GM19324 (cell line): ENCODE results near the gene ZNF423.
"Not testable (repeated sequence)": the region's sequence is repeated elsewhere in the genome, so short reads cannot be mapped to it uniquely, and the experiment has no call there.

Experiments used
- ATAC-seq: cut with Tn5 transposase; IDR thresholded peaks from one replicate; pipeline ENCODE4 v1.9.1; 2021; ENCODE audit warnings: mild to moderate bottlenecking, moderate library complexity; ENCODE audit not compliant: unreplicated experiment, low FRiP score

Gene ZNF423

DNA sequence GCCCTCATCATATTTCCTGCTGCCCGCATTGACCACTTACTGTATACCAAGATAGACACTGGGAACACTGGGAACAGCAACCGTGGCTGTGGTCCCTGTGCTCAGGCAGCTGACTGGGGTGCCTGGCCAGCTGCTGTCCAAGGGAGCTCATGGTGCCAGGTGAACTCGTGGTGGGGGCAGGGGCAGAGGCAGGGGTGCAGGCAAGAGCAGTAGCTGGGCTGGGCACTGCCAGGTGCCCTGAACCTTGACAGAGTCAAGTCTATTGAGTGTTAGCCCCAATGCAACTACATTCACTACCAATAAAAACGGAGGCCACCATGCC is 279.8 kb downstream of the ZNF423 start:
- no peak for ATAC-seq

DNA sequence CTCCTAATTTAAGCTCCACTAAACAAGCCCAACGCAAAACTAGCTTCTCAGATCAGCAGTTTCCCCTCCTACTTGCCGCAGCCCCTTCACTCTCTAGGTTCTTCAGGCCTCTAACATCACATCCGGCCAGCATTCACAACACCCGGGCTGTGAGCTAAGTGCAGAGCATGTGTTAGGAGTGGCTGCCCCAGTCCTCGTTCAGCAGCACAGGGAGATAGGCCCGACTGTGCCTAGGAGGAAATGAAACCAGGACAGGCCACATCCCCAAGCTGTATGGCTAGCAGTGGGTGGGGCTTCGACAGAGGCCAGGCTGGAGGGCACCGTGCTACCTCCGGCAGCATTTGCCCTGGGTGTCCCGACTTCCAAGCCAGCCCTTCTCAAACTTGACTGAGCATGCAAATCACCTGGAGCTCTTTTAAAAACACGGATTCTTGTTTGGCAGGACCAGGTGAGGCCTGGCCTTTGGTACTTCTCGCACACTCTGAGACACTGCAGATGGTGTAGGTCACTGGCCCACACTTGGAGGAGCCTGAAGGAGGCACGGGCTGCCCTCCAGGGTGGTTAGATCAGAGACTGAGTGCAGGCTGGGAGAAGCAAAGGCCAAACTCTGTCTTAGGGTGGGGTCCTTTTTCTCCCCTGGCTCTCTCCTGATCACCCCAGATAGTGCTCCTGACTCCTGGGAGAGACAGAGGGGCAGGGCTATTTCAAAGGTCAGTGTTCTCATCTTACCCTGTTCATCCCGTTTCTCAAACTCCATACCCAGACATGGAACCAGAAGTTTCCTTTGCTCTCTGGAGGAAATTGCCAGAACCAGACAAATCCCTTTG is 280.4 kb downstream of the ZNF423 start:
- ATAC-seq = peak; percentile 92

DNA sequence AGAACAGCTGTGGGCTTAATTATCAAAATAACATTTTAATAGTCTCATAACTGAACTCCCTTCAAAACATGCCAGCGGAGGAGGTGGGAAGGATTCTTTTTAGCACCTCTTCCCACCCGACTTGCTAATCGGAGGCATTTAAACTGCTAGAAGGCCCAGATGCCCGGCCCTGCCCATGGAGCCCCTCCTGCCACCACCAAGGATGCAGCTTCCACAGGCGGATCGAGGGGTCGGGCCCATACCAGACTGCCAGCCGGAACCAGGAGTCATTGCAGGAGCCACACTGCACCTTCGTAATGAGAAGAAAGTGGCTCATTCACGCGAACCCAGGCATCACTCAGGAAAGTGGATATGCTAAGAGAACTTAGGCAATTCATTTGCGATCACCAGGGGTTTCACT is 281.1 kb downstream of the ZNF423 start:
- ATAC-seq = no peak

DNA sequence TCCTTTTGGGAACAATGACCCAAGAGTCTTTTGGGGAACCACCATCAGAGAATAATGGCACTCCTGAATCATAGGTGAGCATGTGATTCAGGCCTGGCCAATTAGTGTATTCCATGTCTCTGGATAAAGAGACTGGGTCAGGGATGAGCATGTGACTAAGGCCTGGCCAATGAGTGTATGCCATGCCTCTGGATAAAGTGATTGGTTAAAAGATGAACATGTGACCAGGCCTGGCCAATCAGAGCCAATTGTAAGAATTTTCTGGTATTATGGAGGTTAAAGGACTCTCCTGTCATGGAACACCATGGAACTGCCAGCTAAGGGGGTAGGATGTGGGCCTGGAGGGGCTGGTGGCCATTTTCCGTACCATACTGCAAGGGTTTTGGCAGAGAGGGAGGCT is 288.0 kb downstream of the ZNF423 start:
- ATAC-seq = no peak

DNA sequence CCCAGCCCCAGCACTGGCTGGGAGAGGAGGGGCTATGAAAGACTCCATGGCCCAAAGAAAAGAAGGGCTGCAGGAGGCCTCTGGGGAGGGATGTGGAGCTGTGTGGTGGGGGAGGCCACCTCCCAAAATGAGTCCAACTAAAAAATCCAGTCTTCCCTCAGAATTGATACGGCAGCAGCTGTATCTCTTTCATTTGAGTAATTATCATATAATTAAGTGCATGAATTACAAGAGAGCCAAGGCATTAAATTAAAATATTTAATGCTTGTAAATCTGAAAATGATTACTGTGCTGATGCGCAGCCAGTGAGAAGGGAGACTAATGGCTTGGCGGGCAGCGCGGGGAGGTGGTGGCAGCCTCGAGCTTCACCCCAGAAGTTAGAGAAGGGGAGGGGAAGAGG is 289.5 kb downstream of the ZNF423 start:
- ATAC-seq = no peak

DNA sequence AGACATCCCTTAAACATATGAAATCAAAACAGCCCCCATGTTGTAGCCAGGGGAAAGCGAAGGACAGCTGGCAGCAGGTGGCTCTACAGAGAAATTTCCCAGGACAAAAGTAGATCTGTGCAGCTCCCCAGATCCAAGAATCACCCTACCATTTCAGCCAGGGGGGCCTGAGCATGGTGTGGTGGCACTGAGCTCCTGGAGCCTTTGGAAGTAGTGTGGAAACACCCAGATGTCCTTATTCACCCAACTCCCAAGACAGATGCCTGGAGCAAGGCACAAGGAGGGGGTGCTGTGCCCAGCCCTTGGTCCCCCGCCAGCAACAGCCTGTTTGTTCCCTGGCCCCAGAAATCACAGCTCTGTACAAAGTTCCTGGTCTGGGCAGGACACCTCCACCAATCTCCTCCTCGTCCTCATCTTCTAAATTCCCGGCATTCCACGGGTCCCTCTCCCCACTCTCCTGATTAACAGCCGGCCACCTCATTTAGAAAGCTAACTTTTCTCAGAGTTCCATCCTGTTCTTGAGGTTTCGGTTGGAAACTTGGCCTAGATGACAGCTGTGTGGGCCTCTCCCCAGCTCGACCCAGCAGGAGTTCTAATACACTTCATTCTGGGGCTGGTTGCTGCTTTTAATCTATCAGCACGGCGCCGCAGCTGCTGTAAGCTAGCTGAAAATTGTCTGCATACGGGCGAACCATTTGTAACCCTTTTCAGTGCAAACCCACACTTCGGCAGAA is 291.2 kb downstream of the ZNF423 start:
- ATAC-seq = no peak

DNA sequence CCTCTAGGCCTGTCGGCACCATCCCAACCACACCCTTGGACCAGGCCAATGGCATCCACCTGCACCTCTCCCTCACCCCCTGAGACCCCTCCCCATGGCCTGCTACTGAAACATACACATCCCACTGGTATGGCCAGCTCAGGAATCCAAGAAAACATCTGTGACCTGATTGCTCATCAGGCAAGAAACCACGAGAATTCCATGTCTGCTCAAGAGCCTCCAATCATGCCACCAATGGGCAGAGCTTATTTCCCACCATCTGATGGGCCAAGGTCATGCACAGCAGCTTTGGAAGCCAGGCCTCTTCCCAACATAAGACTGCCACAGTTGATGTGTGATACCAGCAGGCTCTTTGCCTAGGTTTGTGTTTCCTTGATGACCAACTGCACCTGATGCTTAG is 292.2 kb downstream of the ZNF423 start:
- no peak for ATAC-seq

DNA sequence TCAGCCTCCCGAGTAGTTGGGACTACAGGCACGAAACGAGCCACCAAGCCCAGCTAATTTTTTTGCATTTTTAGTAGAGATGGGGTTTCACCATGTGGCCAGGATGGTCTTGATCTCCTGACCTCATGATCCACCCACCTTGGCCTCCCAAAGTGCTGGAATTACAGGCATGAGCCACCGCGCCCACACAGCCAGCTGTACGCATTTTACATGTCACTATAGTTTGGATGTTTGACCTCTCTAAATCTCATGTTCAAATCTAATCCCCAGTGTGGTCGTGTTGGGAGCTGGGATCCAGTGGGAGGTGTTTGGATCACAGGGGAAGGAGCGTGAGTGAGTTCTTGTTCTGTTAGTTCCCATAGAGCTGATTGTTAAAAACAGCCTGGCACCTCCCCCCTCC is 293.0 kb downstream of the ZNF423 start:
- not testable (repeated sequence) for ATAC-seq

DNA sequence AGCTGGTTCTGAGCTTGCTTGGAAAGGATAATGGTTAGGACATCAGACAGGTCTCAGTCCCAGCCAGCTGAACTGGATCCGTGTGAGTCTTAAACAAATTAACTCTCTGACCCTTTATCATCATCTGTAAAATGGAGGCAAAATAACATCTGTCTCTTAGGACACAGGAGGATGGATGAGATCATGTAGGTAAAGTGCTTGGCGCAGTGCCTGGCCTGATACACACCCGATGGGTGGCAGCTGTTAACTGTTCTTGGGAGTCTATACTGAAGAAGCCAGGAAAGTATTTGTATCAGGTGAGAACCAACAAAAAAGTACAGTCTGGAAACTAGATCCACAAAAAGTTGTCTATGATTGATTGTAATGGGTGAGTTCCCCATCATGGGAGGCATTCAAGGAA is 293.7 kb downstream of the ZNF423 start:
- no peak for ATAC-seq

DNA sequence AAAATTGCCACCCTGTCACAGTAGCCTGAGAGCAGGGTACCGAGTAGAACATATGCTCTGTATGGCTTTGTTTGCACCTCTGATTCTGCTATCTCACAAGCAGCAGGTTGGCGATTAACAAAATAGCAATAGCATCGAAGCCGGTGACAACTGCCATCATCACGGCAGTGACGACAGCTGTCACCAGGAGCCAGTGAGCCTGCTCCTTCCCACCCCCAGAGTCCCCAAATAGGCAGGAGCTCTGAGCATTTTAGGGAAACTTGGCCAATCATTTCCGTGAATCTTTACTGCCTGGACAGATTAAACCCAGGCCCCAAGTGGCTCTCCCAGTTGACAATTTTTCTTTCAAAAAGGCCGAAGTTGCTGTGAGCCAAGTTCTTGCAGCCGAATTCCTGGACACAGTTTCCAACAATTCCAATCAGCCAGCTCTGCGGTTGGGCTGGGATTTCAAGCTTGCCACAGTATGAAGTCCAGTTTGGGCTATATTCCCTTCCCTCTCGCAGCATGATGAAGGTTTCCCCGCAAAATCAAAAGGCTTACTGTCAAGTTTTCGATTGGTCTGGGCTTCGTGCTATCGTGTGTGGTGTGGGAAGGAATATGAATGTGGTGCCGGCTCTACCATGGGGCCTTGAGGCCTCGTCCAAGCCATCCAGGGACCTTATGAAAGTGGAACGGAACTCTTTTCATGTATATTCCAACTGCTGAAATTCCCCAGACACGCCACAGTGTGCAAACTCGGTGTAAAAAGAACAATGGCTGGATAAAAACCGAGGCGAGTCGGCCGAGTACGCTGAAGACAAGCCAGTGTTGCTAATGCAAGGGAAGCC is 295.7 kb downstream of the ZNF423 start:
- no peak for ATAC-seq

DNA sequence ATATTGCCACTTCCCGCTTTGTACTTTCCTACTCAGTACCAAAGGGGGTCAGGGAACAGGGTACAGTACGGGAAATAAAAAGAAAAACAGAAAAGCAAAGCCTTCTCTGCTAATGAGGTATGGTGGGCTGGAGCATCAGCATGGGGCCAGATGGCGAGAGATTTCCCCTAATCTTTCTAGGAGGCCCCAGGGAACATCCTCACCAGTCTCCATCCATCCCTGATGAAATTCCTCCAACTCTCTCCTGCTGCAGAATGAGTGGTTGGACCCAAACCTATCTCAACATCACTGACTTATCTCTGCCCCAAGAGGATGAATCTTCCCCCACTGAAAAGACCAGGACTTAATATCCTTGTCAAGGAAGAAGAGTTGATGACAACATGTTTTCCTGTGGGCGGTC is 296.7 kb downstream of the ZNF423 start:
- ATAC-seq = no peak

DNA sequence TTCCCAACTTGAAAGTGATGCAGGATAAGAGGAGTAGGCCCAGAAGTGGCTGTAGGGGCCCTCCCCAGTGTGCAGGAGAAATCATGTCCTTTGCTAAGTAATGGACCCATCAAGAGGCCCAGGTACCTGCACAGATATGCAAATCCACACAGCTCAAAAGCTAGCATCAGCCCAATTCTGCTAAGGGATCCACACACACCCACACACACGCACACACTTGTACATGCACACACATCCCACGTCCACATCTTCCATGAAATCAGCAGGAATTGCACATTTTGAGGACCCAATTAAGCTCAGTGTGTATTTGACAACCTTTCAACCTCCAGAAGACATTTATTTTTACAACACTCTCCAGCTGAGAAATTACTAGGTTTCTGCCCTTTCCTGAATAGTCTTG is 297.5 kb downstream of the ZNF423 start:
- no peak for ATAC-seq

DNA sequence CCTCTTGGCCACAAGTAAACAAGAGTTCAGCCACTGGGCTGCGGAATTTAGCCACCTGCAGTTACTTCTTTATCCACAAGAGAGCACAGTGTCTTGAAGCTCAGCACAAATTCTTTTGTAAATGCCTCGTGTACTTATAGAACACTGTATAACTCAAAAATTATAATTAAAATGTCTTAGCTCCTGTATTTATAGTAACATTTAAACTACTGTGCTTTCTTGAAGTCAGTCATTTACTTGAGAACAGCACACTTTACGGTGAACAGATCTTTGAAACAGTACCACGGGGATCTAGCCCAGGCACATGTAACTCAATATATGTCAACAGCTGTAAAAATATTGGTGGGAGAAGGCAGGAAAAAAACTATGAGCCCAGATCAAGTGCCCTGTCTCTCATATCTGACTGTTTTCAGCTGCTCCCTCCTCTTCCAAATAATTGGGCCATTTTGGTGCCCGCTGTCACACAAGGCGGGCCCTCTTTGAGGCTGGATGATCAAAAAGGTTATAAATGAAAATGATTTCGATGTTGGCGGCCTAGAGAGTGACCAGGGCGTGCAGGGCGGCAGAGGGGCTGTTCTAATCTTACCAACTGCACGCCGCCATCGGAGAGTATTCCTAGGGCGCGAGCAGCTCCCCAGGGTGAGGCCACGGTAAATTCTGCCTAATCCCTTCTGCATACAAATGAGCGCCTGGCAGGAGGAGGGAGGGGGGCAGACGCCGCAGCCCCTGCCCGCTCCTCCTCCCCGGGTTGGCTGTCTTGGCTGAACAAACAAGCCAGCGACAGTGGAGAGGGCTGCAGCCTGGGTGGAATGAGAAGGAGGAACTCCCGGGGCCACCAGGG is 299.1 kb downstream of the ZNF423 start:
- no peak for ATAC-seq

DNA sequence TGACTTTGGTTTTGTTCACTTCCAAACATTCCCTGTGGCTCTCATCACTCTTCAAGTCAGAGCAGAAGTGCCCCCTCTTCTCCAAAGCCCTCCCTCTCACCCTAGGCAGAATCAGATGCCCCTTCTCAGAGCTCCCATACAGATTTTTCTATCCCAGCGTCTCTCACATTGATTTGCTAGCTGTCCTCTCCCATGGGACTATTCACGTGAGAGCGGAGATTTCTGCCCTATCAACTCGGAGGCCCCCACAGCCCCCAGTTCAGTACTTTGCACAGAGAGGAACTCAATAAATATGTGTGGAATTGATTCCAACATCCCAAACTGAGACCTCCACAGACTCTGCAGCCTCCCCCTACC is 299.7 kb downstream of the ZNF423 start:
- no peak for ATAC-seq

DNA sequence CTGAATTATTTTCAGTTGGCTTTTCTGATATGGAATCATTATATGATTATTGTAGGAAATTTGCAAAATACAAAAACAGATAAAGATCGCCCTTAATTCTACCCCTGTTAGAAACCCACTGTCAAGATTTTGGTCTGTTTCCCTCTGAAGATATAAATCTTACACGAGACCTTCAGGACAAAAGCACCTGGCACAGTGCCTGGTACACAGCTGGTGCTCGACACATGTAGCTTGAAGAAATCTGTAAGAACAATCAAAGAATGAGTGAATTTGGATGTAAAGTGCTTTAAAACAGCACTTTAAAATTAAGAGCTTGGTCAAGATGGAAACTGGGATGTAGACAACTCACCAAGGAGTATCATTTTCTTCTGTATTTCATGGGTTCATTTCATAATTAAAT is 301.2 kb downstream of the ZNF423 start:
- ATAC-seq = no peak

DNA sequence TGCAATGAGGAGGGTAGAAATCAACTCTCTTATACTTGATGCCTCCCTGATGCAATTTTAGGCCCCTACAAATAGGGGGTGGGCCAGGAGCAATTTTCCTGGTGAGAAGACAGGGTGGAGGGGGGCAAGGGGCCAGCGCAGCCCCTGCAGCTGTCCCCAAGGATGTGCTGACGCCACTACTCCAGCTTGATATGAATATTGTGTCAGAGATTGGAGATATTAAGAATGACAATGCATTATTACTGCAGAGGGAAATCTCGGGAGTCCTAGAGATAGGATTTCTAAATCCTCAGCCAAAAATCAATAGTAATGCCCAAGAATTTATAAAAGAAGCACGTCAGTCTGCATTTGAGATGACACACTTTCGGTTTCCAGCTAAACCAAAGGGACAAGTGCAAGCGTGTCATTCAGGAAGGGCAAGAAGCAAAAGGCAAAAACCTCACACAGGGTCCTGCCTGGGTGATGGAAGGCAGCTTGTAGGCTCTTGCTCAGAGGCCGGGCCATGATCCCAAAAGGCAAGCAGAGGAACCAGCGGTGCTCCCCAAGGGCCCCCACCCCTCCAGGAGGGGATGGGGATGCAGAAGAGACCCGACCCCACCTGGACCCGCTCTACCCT is 303.5 kb downstream of the ZNF423 start:
- no peak for ATAC-seq

DNA sequence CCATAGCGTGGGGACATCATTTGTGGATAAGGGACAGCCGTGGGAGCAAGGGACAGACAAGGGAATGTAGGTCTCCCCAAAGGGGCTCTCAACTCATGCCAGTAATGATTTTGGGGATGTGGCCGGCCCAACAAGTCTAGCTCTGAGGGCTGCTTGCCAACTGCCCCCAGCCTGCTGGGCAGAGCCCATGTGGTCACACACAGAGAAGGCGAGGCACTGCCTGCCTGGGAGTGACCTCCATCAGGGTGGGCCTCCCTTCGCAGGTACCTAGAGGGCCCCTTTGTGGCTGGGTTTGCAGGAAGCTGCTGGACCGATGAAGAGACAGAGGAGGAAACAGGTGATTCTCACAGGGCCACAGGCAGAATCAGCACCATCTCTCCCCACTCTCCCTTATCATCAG is 305.2 kb downstream of the ZNF423 start:
- no peak for ATAC-seq

DNA sequence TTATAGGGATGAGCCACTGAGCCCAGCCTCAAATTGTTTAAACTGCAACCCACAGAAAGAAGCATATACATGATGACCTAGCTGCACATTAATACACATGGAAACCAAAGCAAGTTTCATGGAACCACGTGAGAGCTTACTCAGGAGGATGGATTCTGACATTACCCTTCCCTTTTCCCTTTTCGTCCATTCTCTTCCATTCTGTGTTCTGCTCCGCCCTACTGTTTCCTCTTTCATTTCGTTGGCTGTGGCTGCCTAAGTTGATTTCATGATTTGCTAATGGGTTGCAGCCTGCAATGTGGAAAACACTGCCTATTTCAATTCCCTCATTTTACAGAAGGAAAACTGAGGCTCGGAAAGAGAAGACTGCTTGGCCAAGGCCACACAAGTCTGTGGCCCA is 305.8 kb downstream of the ZNF423 start:
- no peak for ATAC-seq

DNA sequence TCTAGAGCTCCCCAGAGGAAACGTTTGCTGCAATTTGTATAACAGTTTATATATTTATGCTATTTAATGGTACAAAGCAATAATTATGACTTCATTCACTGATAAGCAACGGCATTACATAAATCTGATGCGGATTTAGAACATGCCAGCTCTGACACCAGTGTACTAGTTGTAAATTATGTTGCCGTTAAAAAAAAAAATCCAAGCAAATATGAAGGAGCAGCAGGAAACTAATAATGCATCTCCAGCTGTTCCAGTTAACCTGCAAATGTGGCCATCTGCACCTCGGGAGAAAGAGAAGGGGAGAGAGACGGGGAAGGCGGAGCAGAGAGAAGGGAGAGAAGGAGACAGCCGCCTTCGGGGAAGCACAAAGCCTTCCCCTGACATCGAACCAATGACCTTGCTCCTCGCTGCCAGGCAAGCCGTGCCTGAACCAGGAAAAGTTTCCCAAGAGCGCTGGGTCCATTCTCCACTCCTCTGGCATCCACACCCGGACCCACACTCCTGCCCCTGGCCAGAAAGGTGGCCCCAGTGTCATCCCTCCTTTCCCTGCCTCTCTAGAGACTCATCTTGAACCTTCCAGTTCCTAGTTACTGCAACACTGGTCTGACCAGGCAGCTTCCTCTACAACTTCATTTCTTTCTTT is 307.5 kb downstream of the ZNF423 start:
- ATAC-seq = no peak

DNA sequence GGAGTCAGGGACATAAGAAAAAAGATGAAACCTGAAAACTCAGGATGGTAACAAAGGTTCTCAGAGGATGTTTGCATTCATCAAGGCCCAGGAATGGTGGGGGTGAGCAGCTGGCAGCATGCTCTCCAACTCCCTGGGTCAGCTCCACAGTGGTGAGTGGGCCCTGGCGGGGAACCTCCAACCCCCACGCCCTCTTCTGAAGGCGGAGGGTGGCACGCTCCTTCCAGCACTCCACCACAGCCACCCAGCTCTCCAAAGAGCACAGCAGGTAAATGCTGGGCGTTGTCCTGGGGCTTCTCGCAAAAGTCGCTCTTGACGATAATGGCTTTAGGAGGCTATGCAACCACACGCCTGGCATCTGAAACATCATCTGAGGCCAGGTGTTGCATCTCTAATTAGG is 308.5 kb downstream of the ZNF423 start:
- no peak for ATAC-seq
